Activated CD4-positive, alpha-beta T cell treated with anti-CD3 and anti-CD28 coated beads, Interleukin-2, amount 10 ng/mL, durations not matched to agents 24 days and 14 days (primary cell): Measurements from ENCODE around the gene KLHDC8B. TPM values are rescaled to one million over a fixed set of nuclear protein-coding genes. Genes with fewer than 3 reads are reported as not detected.
A peak's percentile ranks its signal among the peaks of the same experiment; 100 is the strongest.

ENCODE experiments used
- DNase-seq: peaks from one replicate; pipeline ENCODE4 v3.0.0; 2022
- H3K27ac Mint-ChIP-seq: one replicate; pipeline ENCODE4 v1.8.0; 2022; ENCODE audit warnings: mild to moderate bottlenecking, mixed read lengths
- H3K27me3 Mint-ChIP-seq: one replicate; pipeline ENCODE4 v1.8.0; 2022; ENCODE audit warnings: mixed read lengths
- H3K36me3 Mint-ChIP-seq: one replicate; pipeline ENCODE4 v1.8.0; 2022; ENCODE audit warnings: low read depth, mild to moderate bottlenecking, mixed read lengths
- H3K4me1 Mint-ChIP-seq: one replicate; pipeline ENCODE4 v1.8.0; 2021; ENCODE audit warnings: mixed read lengths
- H3K4me3 Mint-ChIP-seq: one replicate; pipeline ENCODE4 v1.8.0; 2022; ENCODE audit warnings: mild to moderate bottlenecking, moderate library complexity, mixed read lengths
- H3K9me3 Mint-ChIP-seq: one replicate; pipeline ENCODE4 v1.8.0; 2021; ENCODE audit warnings: mixed read lengths
- intact Hi-C: fragments of 100-400 bp; cut with micrococcal nuclease; formaldehyde crosslinking; loops from one replicate; pipeline ENCODE4 v1.15.1; 2023
- total RNA-seq: library from RNA; stranded (reverse); gene quantifications from 2 replicates; pipeline ENCODE4 v1.2.3, GENCODE V29; 2022

The KLHDC8B gene
- 1.5 and 2.3 TPM in 2 replicates for total RNA-seq

DNA sequence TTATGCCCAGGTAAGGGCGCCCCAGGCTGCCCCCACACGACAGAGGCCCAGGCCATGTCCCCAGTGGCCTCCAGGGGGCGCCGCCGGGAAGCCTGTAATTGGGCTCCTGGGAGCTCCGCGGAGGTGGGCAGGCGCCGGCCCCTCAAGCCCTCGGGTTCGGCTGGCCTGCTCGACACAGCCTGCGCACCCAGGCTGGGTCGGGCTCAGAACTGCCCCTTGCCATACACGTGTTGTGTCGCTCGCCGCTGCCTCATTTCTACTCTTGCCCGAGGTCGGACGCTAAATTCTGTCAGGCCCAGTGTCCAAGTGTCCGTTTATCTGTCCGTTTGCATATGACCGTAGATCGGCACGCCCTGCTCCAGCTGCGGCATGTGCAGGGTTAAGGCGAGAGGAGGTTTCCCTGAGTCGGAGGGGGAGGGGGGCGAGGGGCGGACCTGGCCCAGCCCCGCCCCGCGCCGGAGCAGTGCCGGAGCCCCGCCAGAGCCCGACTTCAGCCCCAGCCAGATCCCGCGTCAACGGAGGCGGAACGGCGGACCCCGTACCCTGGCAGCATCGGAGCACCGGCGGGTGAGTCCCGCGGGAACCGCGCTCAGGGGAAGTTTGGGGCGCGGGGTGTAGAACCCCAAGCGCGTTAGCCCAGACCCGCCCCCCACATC, at the start of gene KLHDC8B:
KLHDC8B (plus strand) TSS at position 480 of the 656 bp plus-strand sequence. CDS start 1,172 bp downstream, outside the sequence.
- DNase-seq: peak; percentile 95
- Mint-ChIP-seq H3K4me3 (peak within 1 kb of the TSS; percentile 85), H3K4me1 (peaks cover 11% of the 10 kb centered on the region), H3K36me3 (peaks cover 3% of the 10 kb centered on the region), H3K9me3 (no peaks in the 10 kb centered on the region), H3K27me3 (no peaks in the 10 kb centered on the region), H3K27ac (peak within 1 kb of the TSS; percentile 52)
- intact Hi-C loops: loop anchor here (1.0 kb wide), 3 partner anchors 51 to 278 kb away; partner anchors contain the start of gene USP19

DNA sequence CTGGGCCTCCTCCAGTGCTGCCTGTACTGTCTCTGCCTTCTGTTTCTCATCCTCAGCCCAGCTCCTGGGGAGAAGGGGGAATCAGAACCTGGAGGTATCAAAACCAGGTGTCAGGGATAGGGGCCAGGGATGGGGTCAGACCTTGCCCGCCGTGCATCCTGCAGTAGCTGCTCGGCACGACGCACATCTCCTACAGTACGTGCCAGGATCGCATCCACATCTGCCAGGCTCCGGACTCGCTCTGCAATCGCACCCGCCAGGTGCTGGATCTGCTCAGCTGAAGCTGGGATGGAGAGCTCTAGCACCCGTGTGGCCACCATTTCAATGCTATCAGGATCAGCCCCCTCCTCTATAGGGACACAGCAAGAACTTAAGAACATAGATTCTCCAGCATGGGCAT, 49.4 kb upstream of the KLHDC8B start:
- peaks cover 15% of the 10 kb centered on the region for H3K36me3 Mint-ChIP-seq
- peaks cover 9% of the 10 kb centered on the region for H3K4me1 Mint-ChIP-seq
- intact Hi-C loops: no loop called here
- H3K27me3 Mint-ChIP-seq: no peaks in the 10 kb centered on the region
- peak overlapping the region; percentile 87 for H3K27ac Mint-ChIP-seq
- no peaks in the 10 kb centered on the region for H3K9me3 Mint-ChIP-seq
- DNase-seq: no peak
- peak overlapping the region; percentile 49 for H3K4me3 Mint-ChIP-seq

DNA sequence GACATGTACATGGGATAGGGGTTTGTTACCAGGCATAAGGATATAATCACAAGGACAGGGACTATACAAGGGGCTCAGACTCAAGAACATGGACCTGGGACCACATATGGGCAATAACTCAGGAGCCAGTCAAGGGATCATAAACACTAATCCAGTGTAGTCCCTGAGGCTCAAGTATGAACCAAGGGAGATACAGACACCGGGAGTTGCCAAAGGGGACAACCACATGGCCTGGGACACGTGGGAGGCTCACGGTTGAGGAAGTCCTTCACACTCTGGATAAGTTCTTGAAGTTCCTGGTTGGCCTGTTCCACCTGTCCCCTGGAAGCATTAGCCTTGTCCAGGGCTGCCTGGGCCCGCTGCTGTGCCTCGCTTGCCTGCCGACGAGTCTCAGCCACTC, 48.9 kb upstream of the KLHDC8B start:
- no peak overlapping the region for H3K4me3 Mint-ChIP-seq
- no peaks in the 10 kb centered on the region for H3K27me3 Mint-ChIP-seq
- peaks cover 13% of the 10 kb centered on the region for H3K36me3 Mint-ChIP-seq
- no peaks in the 10 kb centered on the region for H3K9me3 Mint-ChIP-seq
- DNase-seq: no peak
- H3K4me1 Mint-ChIP-seq: peaks cover 9% of the 10 kb centered on the region
- intact Hi-C loops: no loop called here
- no peak overlapping the region for H3K27ac Mint-ChIP-seq

DNA sequence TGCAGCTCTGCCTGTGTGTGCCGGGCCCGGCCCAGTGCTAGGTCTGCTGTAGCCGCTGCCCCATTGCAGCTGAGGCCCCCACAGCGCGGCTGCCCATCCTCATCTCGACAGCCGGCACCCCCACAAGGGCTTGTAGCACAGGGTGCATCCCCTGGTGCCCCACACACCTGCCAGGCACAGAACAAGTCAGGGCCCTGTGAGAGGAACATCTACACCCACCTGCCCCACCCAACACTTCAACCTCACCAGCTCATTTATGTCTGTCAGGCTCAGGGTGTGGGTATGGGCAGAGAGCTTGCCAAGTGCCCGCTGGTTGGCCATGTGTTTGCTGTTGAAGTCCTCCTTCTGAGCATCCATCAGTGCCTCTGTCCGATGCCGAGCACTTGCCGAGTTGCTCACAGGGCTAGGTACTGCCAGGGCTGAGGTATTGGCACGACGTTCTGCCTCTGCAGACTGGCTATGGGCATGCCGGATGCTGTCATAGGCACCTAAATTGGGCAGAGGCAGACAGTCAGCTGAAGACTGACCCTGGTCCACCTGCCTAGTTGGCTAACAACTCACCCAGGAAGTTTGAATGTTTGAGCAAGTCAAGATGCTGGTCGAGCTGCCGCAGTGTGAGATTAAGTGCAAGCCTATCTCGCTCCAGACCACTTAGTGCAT, 48.4 kb upstream of the KLHDC8B start:
- Mint-ChIP-seq H3K27me3 (no peaks in the 10 kb centered on the region), H3K36me3 (peaks cover 7% of the 10 kb centered on the region), H3K9me3 (no peaks in the 10 kb centered on the region), H3K4me1 (peaks cover 9% of the 10 kb centered on the region), H3K27ac (no peak overlapping the region), H3K4me3 (no peak overlapping the region)
- intact Hi-C loops: no loop called here
- no peak for DNase-seq

DNA sequence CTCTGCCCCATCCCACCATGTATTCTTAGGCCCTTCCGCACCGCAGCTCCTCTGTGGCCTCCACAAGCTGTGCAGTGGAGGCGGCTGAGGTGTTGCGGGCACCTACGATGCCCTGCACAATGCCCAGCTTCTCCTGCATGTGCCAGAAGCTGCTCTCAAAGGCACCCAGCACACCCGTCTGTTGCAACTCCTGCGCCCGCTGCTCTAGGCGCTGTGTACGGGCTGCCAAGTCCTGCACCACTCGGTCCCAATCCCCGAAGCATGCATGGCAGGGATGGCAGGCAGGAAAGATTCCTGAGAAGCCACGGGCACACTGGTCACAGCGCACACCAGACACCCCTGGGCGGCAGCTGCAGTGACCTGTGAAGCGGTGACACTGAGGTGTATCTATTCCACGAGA, 47.7 kb upstream of the KLHDC8B start:
- Mint-ChIP-seq H3K9me3 (no peaks in the 10 kb centered on the region), H3K27me3 (no peaks in the 10 kb centered on the region)

DNA sequence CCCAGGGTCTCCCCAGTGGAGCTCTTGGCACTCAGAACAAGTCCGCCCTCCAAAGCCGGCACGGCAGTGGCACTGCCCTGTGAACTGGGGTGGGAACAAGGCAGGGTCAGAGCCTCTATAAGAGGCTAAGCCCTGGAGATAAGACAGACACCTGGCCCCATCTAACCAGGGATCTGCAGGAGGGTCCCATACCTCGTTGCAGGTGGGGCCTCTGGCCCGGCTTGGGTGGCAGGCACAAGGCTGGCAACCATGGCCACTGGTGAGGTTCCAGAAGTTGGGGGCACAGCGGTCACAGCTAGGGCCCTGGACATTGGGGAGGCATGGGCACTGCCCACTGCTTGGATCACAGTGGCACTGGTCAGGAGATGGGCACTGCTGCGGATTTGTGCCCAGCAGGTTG, 47.2 kb upstream of the KLHDC8B start:
- DNase-seq: no peak
- no peaks in the 10 kb centered on the region for H3K27me3 Mint-ChIP-seq
- intact Hi-C loops: no loop called here
- H3K4me3 Mint-ChIP-seq: no peak overlapping the region
- no peaks in the 10 kb centered on the region for H3K36me3 Mint-ChIP-seq
- H3K4me1 Mint-ChIP-seq: peaks cover 8% of the 10 kb centered on the region
- H3K9me3 Mint-ChIP-seq: no peaks in the 10 kb centered on the region
- no peak overlapping the region for H3K27ac Mint-ChIP-seq

More for the DNA sequence above, 47.7 kb upstream of the KLHDC8B start:
- no peak for DNase-seq
- no peak overlapping the region for H3K27ac Mint-ChIP-seq
- intact Hi-C loops: no loop called here
- H3K4me1 Mint-ChIP-seq: peaks cover 9% of the 10 kb centered on the region
- H3K36me3 Mint-ChIP-seq: peaks cover 3% of the 10 kb centered on the region
- no peak overlapping the region for H3K4me3 Mint-ChIP-seq

DNA sequence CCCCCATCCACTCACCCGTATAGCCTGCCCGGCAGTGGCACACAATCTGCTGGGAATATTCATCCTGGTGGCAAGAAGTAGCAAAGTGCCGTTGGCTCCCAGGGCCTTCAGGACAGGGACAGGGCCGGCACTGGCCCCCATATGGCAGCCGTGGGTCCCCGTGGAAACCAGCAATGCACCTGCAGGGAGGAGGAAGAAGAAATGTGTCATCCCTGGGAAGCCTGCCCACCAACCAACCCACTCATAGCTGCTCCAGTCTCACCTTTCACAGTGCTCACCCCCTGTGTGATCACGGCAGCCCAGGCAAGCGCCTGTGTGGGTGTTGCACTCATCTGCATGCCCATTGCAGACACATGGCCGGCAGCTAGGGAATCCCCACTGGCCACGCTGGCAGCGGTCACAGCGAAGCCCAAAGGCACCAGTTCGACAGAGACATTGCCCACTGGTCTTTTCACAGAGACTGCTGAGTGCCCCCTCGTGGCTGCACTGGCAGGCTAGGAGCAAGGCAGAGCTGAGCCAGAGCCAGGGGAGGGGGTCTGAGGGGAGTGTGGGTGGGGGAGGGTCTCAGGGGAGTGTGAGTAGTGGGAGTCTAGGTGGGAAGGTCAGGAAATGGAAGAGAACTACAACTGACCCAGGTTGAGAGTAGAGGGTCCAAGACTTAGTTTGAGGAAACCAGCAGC, 46.3 kb upstream of the KLHDC8B start:
- H3K4me1 Mint-ChIP-seq: peaks cover 4% of the 10 kb centered on the region

DNA sequence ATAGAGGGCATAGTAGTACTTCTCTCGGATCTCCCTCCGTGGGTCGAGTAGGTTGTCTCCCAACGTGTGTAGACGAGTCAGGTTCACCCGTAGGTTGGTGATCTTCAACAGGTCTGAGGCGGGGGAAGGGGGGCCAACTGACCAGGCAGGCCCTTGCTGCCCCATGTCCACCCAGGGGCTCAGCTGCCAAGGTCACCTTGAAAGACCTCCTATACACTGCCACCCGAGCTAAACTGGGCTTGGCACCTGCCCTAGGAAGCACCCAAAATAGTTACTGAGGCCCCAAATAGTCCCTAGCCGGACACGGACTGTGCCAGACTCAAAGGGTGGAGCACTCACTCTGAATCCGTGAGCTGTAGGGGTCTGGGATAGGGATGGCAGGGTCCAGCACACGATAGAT, 40.4 kb upstream of the KLHDC8B start:
- Mint-ChIP-seq H3K4me1 (peaks cover 3% of the 10 kb centered on the region), H3K36me3 (no peaks in the 10 kb centered on the region), H3K4me3 (no peak overlapping the region), H3K9me3 (no peaks in the 10 kb centered on the region), H3K27me3 (no peaks in the 10 kb centered on the region), H3K27ac (no peak overlapping the region)
- intact Hi-C loops: no loop called here
- DNase-seq: no peak

More for the DNA sequence above, 46.3 kb upstream of the KLHDC8B start:
- no peaks in the 10 kb centered on the region for H3K36me3 Mint-ChIP-seq
- intact Hi-C loops: no loop called here
- no peak for DNase-seq
- no peaks in the 10 kb centered on the region for H3K9me3 Mint-ChIP-seq
- no peak overlapping the region for H3K4me3 Mint-ChIP-seq
- H3K27ac Mint-ChIP-seq: no peak overlapping the region
- H3K27me3 Mint-ChIP-seq: no peaks in the 10 kb centered on the region

DNA sequence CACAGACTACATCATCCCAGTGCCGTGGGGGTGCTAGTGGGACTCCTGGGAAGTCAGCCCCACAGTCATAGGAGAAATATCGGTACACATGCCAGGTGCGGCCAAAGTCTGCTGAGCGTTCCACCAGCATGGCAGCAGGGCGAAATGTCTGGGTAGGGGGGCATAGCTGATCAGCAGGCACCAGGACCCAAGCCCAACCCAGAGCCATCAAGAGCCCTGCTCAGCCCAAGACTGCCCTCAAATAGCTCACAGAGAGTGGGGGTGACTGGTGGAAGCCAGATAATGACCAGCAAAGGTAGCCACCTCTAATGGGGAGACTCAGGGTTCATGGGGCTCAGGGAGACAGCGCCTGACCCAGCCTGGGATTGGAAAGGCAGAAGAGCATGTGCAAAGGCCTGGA, 39.8 kb upstream of the KLHDC8B start:
- DNase-seq: no peak
- no peaks in the 10 kb centered on the region for H3K36me3 Mint-ChIP-seq
- H3K4me1 Mint-ChIP-seq: peaks cover 3% of the 10 kb centered on the region
- H3K27me3 Mint-ChIP-seq: no peaks in the 10 kb centered on the region
- intact Hi-C loops: no loop called here
- no peaks in the 10 kb centered on the region for H3K9me3 Mint-ChIP-seq
- no peak overlapping the region for H3K4me3 Mint-ChIP-seq
- no peak overlapping the region for H3K27ac Mint-ChIP-seq

DNA sequence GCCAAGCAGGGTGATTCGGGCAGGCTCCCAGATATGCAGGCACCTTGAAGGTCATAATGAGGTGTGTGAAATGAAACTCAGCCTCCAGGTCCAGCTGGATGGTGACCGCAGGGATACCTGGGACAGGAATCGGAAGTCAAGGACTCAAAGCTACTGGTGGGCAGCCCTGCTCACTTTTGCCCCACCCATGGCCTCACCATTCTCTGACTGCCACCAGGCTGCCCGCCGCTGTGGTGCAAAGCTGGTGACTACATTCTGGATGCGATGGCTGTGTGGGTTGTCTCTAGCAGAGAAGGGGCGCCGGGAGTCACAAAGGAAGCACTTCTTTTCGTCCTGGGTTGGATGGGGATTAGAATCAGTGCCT, 39.3 kb upstream of the KLHDC8B start:
- intact Hi-C loops: no loop called here
- no peak overlapping the region for H3K4me3 Mint-ChIP-seq
- H3K27me3 Mint-ChIP-seq: no peaks in the 10 kb centered on the region
- no peak for DNase-seq
- H3K36me3 Mint-ChIP-seq: no peaks in the 10 kb centered on the region
- peaks cover 3% of the 10 kb centered on the region for H3K4me1 Mint-ChIP-seq
- H3K9me3 Mint-ChIP-seq: no peaks in the 10 kb centered on the region
- H3K27ac Mint-ChIP-seq: no peak overlapping the region

DNA sequence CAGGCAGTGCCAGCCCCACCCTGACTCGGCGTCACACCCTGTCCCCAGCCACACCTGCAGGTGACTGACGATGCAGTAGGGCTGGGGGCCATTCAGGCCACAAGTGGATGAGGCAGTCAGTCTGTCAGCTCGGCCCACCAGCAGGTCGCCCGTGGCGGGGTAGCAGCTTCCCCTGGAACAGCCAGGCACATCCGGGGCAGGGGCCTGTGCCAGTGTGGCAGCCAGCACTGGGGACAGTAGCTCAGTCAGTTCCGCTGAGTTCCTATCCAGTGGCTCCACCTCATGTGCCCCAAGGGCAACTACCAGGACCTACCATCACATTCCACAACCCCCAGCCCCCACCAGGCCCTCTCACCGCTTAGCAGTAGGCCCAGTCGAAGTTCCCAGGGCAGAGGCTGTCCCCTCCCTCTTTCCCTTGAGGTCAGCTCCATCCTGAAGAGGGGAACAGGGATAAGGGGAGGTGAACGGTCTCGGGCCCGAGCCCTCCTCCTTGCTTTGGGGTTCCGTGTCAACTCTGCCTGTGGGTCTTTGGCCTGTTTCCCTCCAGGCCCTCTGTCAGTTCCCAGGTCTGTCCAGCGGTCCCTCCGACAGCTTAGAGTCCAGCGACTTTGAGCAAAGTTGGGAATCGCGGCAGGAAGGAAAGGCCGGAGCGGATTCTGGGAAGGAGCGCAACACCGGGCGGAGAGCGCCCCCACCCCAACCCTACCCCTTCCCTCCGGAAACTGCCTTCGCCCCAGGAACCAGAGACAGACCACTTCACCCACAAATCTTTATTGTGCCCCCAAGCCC, 38.8 kb upstream of the KLHDC8B start, which contains the start of gene LAMB2:
LAMB2 (minus strand) TSS at position 614 of the 789 bp plus-strand sequence; CDS start at position 431, 183 bp downstream.
- peaks cover 2% of the 10 kb centered on the region for H3K27me3 Mint-ChIP-seq
- H3K4me1 Mint-ChIP-seq: peaks cover 3% of the 10 kb centered on the region
- no peaks in the 10 kb centered on the region for H3K9me3 Mint-ChIP-seq
- H3K27ac Mint-ChIP-seq: no peak within 1 kb of the TSS
- no peaks in the 10 kb centered on the region for H3K36me3 Mint-ChIP-seq
- no peak within 1 kb of the TSS for H3K4me3 Mint-ChIP-seq
- intact Hi-C loops: no loop called here
- DNase-seq: no peak

DNA sequence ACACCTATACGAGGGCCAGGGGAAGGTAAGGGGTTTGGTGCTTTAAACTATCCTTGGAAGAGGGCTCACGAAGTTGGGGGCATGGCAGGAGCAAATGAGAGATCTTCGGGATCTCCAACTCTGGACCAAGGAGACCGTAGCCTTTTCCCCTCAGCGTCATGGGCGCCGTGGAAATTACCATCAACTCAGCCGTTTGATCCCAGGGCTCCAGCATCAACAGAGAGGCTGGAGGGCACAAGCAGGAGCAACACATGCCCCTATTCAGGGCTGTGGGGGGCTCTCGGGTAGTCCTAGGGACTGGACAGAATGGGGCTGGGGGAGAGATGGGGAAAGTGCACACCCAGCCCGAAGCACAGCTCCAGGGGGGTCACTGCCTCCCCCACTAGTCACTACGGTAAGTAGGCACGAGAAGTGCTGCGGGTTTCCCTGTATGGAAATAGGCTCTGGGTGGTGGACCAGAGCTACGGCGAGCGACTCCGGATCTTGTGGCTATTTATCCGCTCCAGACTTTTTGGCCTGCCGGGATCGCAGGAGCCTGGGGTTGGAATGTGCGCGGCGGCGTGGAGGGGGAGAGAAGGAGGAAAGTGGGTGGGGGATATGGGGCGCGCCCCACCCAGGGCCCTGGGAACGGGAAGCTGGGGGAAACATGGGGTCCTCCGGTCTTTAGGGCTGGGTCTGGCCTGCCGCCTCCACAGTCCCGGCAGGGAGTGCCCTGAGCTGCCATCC, 38.0 kb upstream of the KLHDC8B start:
- Mint-ChIP-seq H3K36me3 (no peaks in the 10 kb centered on the region), H3K9me3 (no peaks in the 10 kb centered on the region), H3K4me3 (no peak overlapping the region), H3K27me3 (peaks cover 2% of the 10 kb centered on the region), H3K4me1 (peaks cover 3% of the 10 kb centered on the region), H3K27ac (no peak overlapping the region)
- intact Hi-C loops: no loop called here
- no peak for DNase-seq
